UCSD-AML1 (cell line): ENCODE data around the gene LARP4B.

Source experiments
- DNase-seq: peaks from one replicate; lab custom pipeline; 2025; ENCODE audit not compliant: unreplicated experiment; lab: John Stamatoyannopoulos, UW

Gene LARP4B

GRCh38 chr10:931326-932318 lies at the start of gene LARP4B:
Gene LARP4B (minus strand): TSS chr10:931705. CDS start chr10:885721, 45,984 bp downstream.
- DNase-seq: peak; percentile 99

GRCh38 chr10:980468-981093 lies 49.1 kb upstream of the LARP4B start:
- DNase-seq: no peak

- DNase-seq: no peak
Observed at GRCh38 chr10:978826-979421, 47.4 kb upstream of the LARP4B start.

GRCh38 chr10:976316-976715 lies 44.8 kb upstream of the LARP4B start:
- no peak for DNase-seq

- no peak for DNase-seq
Observed at GRCh38 chr10:974785-975074, 43.2 kb upstream of the LARP4B start.

- no peak for DNase-seq
Observed at GRCh38 chr10:974038-974784, 42.7 kb upstream of the LARP4B start.

- no peak for DNase-seq
Observed at GRCh38 chr10:972763-973162, 41.3 kb upstream of the LARP4B start.

- no peak for DNase-seq
Observed at GRCh38 chr10:971613-972012, 40.1 kb upstream of the LARP4B start.

- no peak for DNase-seq
Observed at GRCh38 chr10:971150-971542, 39.6 kb upstream of the LARP4B start.

GRCh38 chr10:970311-971149 lies 39.0 kb upstream of the LARP4B start:
- DNase-seq: no peak

GRCh38 chr10:969473-970150 lies 38.1 kb upstream of the LARP4B start:
- DNase-seq: no peak

GRCh38 chr10:968546-969199 lies 37.2 kb upstream of the LARP4B start:
- no peak for DNase-seq

GRCh38 chr10:966466-967235 lies 35.1 kb upstream of the LARP4B start:
- no peak for DNase-seq

GRCh38 chr10:964988-965417 lies 33.5 kb upstream of the LARP4B start:
- DNase-seq: no peak

GRCh38 chr10:964321-964987 lies 32.9 kb upstream of the LARP4B start:
- DNase-seq: no peak

GRCh38 chr10:963655-964054 lies 32.1 kb upstream of the LARP4B start:
- no peak for DNase-seq

GRCh38 chr10:963186-963585 lies 31.7 kb upstream of the LARP4B start:
- no peak for DNase-seq

- no peak for DNase-seq
Observed at GRCh38 chr10:962342-962741, 30.8 kb upstream of the LARP4B start.
